ENCODE data around the gene RGS3.

The RGS3 gene

GRCh38 chr9:113612216-113612747, 148.8 kb downstream of the RGS3 start:
- in situ Hi-C loops (cut with MboI; ENCODE audit: low sequenced_read_pairs), result no loop called here

GRCh38 chr9:113612828-113613227, 149.3 kb downstream of the RGS3 start:
- in situ Hi-C loops (cut with MboI; ENCODE audit: low sequenced_read_pairs), result no loop called here

- in situ Hi-C loops (cut with MboI; ENCODE audit: low sequenced_read_pairs), result no loop called here
Measured at GRCh38 chr9:113613815-113614413, 150.4 kb downstream of the RGS3 start.

GRCh38 chr9:113614843-113615648, 151.5 kb downstream of the RGS3 start:
- in situ Hi-C loops (cut with MboI; ENCODE audit: low sequenced_read_pairs), result no loop called here

- in situ Hi-C loops (cut with MboI; ENCODE audit: low sequenced_read_pairs), result no loop called here
Measured at GRCh38 chr9:113616116-113616515, 152.6 kb downstream of the RGS3 start.

GRCh38 chr9:113616621-113617496, 153.3 kb downstream of the RGS3 start:
- in situ Hi-C loops (cut with MboI; ENCODE audit: low sequenced_read_pairs), result no loop called here

GRCh38 chr9:113617550-113617949, 154.0 kb downstream of the RGS3 start:
- in situ Hi-C loops (cut with MboI; ENCODE audit: low sequenced_read_pairs), result no loop called here

- in situ Hi-C loops (cut with MboI; ENCODE audit: low sequenced_read_pairs), result no loop called here
Measured at GRCh38 chr9:113618836-113619490, 155.4 kb downstream of the RGS3 start.

- in situ Hi-C loops (cut with MboI; ENCODE audit: low sequenced_read_pairs), result no loop called here
Measured at GRCh38 chr9:113619491-113620376, 156.2 kb downstream of the RGS3 start.

- in situ Hi-C loops (cut with MboI; ENCODE audit: low sequenced_read_pairs), result no loop called here
Measured at GRCh38 chr9:113620377-113621161, 157.0 kb downstream of the RGS3 start.

- in situ Hi-C loops (cut with MboI; ENCODE audit: low sequenced_read_pairs), result no loop called here
Measured at GRCh38 chr9:113621309-113621791, 157.8 kb downstream of the RGS3 start.

- in situ Hi-C loops (cut with MboI; ENCODE audit: low sequenced_read_pairs), result no loop called here
Measured at GRCh38 chr9:113621980-113622379, 158.5 kb downstream of the RGS3 start.

GRCh38 chr9:113622600-113623400, 159.3 kb downstream of the RGS3 start:
- in situ Hi-C loops (cut with MboI; ENCODE audit: low sequenced_read_pairs), result no loop called here

GRCh38 chr9:113623851-113624485, 160.4 kb downstream of the RGS3 start:
- in situ Hi-C loops (cut with MboI; ENCODE audit: low sequenced_read_pairs), result no loop called here

- in situ Hi-C loops (cut with MboI; ENCODE audit: low sequenced_read_pairs), result no loop called here
Measured at GRCh38 chr9:113624721-113625120, 161.2 kb downstream of the RGS3 start.

- in situ Hi-C loops (cut with MboI; ENCODE audit: low sequenced_read_pairs), result no loop called here
Measured at GRCh38 chr9:113625486-113625885, 162.0 kb downstream of the RGS3 start.

- in situ Hi-C loops (cut with MboI; ENCODE audit: low sequenced_read_pairs), result no loop called here
Measured at GRCh38 chr9:113626735-113627495, 163.4 kb downstream of the RGS3 start.
